Testis (tissue), 2 donors: ENCODE results near the gene C12orf76.

ENCODE experiments used
- CTCF ChIP-seq, 3 experiments: fragments of 450-650 bp in 2 of 3; fragments of 200-600 bp in 1 of 3; sonication (generic) in 1 of 3; IDR thresholded peaks; one replicate each; pipeline ENCODE4 v1.5.1; 2016 to 2019; ENCODE audit warnings: antibody characterized with exemption in 3 of 3, mild to moderate bottlenecking in 2 of 3, moderate library complexity in 1 of 3
- POLR2A ChIP-seq: fragments of 450-650 bp; IDR thresholded peaks from one replicate; pipeline ENCODE4 v1.6.1; 2017; ENCODE audit warnings: antibody characterized with exemption, mild to moderate bottlenecking, moderate library complexity

- TF ChIP-seq CTCF (IDR thresholded peaks at IDR 0.05) (no peak), POLR2A (no peak)
Observed at GRCh38 chr12:110012137-110012536, 36.2 kb downstream of the C12orf76 start.
